Effector CD8-positive, alpha-beta T cell (primary cell): ENCODE data around the gene AP4B1.
"Not testable (repeated sequence)": the region's sequence is repeated elsewhere in the genome, so short reads cannot be mapped to it uniquely, and the experiment has no call there.

ENCODE experiments used
- DNase-seq: peaks from one replicate; lab custom pipeline; 2025; lab: John Stamatoyannopoulos, UW

Gene AP4B1

GRCh38 chr1:113858418-113858817 is 46.2 kb downstream of the AP4B1 start:
- no peak for DNase-seq

GRCh38 chr1:113857776-113858175 is 46.8 kb downstream of the AP4B1 start:
- no peak for DNase-seq

GRCh38 chr1:113856401-113856790 is 48.2 kb downstream of the AP4B1 start:
- DNase-seq = no peak

- no peak for DNase-seq
Observed at GRCh38 chr1:113855630-113856400, 48.8 kb downstream of the AP4B1 start.

- DNase-seq = no peak
Observed at GRCh38 chr1:113854234-113854633, 50.4 kb downstream of the AP4B1 start.

- DNase-seq = not testable (repeated sequence)
Observed at GRCh38 chr1:113852694-113853093, 51.9 kb downstream of the AP4B1 start.

- DNase-seq = no peak
Observed at GRCh38 chr1:113850127-113850796, 54.3 kb downstream of the AP4B1 start.

- DNase-seq = no peak
Observed at GRCh38 chr1:113849072-113849471, 55.5 kb downstream of the AP4B1 start.

- DNase-seq = no peak
Observed at GRCh38 chr1:113846391-113847035, 58.1 kb downstream of the AP4B1 start.
